ENCODE measurements around the gene SARS2.
A peak's percentile ranks its signal among the peaks of the same experiment; 100 is the strongest.
"Not testable (repeated sequence)": the region's sequence is repeated elsewhere in the genome, so short reads cannot be mapped to it uniquely, and the experiment has no call there.

Gene SARS2

GRCh38 chr19:38946229-38947010, 15.9 kb upstream of the SARS2 start:
- no peak for FAIRE-seq

- FAIRE-seq: no peak
These were observed 15.1 kb upstream of the SARS2 start for GRCh38 chr19:38945562-38946228.

- no peak for FAIRE-seq
These were observed 14.5 kb upstream of the SARS2 start for GRCh38 chr19:38944981-38945506.

GRCh38 chr19:38942471-38943181, 12.1 kb upstream of the SARS2 start:
- no peak for FAIRE-seq

GRCh38 chr19:38941979-38942378, 11.4 kb upstream of the SARS2 start:
- FAIRE-seq: no peak

- FAIRE-seq: not testable (repeated sequence)
These were observed 10.9 kb upstream of the SARS2 start for GRCh38 chr19:38941466-38941865.

- FAIRE-seq: no peak
These were observed 9.4 kb upstream of the SARS2 start for GRCh38 chr19:38939957-38940356.

- FAIRE-seq: no peak
These were observed 3.0 kb upstream of the SARS2 start for GRCh38 chr19:38933544-38933943.

- no peak for FAIRE-seq
These were observed 2.0 kb upstream of the SARS2 start for GRCh38 chr19:38932425-38933179.

GRCh38 chr19:38931521-38931793, 894 bp upstream of the SARS2 start:
- FAIRE-seq: no peak

GRCh38 chr19:38930776-38931520, 385 bp upstream of the SARS2 start, which contains the start of gene MRPS12:
MRPS12 (plus strand) TSS chr19:38930944; CDS start chr19:38931295, 351 bp downstream.
- FAIRE-seq: peak; percentile 97

- FAIRE-seq: no peak
These were observed 2.1 kb downstream of the SARS2 start for GRCh38 chr19:38928391-38929001.

GRCh38 chr19:38924388-38924787, 6.2 kb downstream of the SARS2 start:
- FAIRE-seq: no peak

GRCh38 chr19:38922482-38922881, 8.1 kb downstream of the SARS2 start:
- no peak for FAIRE-seq

- FAIRE-seq: no peak
These were observed 8.9 kb downstream of the SARS2 start for GRCh38 chr19:38921420-38922274.

GRCh38 chr19:38920602-38921419, 9.8 kb downstream of the SARS2 start:
- no peak for FAIRE-seq

GRCh38 chr19:38919837-38920601, 10.5 kb downstream of the SARS2 start:
- no peak for FAIRE-seq

- no peak for FAIRE-seq
These were observed 12.0 kb downstream of the SARS2 start for GRCh38 chr19:38918526-38918925.

GRCh38 chr19:38917921-38918491, 12.6 kb downstream of the SARS2 start:
- FAIRE-seq: no peak

All from islet of Langerhans (tissue), 1 donor.